ENCODE results near the gene BRSK1.

The BRSK1 gene

DNA sequence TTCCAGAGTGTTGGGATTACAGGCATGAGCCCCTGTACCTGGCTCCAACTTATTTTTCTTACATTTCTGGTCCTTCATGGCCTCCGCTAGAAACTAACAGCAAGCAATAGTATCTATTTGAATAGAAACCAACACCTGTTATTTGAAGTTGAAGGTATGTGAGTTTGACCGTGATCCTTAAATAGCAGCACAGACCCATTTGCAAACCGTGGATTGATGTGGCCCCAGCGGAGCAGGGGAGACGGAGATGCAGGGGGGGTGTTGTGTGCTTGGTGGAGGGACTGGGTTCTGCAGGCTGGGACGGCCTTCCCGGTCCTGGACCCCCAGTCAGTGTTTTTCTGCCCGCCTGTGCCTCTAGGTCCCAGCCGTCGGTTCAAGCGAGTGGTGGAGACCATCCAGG, 24.5 kb downstream of the BRSK1 start:
- DNase-seq (ENCODE audit: low spot score) = no peak
- Histone ChIP-seq H3K4me1 (ENCODE audit: control insufficient read depth in 2 of 2, insufficient read depth in 1 of 2, low read depth in 1 of 2, low read length in 2 of 2) (peaks cover 2 to 4% of the 10 kb centered on the region in 2 donors), H3K4me2 (ENCODE audit: insufficient read depth, low read length, poor library complexity, severe bottlenecking) (no peak overlapping the region), H3K18ac (ENCODE audit: low read length) (no peak overlapping the region), H4K91ac (ENCODE audit: low read depth, low read length, poor library complexity) (no peak overlapping the region), H3K27me3 (ENCODE audit: control insufficient read depth in 3 of 3, insufficient read depth in 3 of 3, low read depth in 1 of 3, low read length in 3 of 3) (no peaks in the 10 kb centered on the region), H3K23ac (ENCODE audit: low read depth, low read length, poor library complexity) (no peak overlapping the region), H3K36me3 (replicated peaks in 1 of 2; ENCODE audit: control insufficient read depth in 2 of 2, insufficient read depth in 2 of 2, low read length in 2 of 2) (peaks cover 51 to 78% of the 10 kb centered on the region in 2 donors), H3K27ac (replicated peaks; ENCODE audit: low read length) (no peak overlapping the region), H3K9ac (ENCODE audit: low read depth, low read length, poor library complexity) (no peak overlapping the region), H2AFZ (ENCODE audit: low read length) (no peak overlapping the region), H4K8ac (ENCODE audit: low read depth, low read length) (no peak overlapping the region), H2BK5ac (ENCODE audit: low read length) (no peak overlapping the region), H2AK5ac (ENCODE audit: low read depth, low read length) (no peak overlapping the region), H3K4ac (ENCODE audit: low read length) (no peak overlapping the region), H3K4me3 (ENCODE audit: low read length in 2 of 2) (no peak overlapping the region), H2BK15ac (ENCODE audit: low read length) (no peak overlapping the region), H3K9me3 (replicated peaks in 1 of 2; ENCODE audit: control insufficient read depth in 2 of 2, insufficient read depth in 1 of 2, low read depth in 1 of 2, low read length in 2 of 2) (peaks cover 2 to 5% of the 10 kb centered on the region in 2 donors), H2BK120ac (ENCODE audit: low read depth, low read length) (no peak overlapping the region), H2BK12ac (ENCODE audit: low read length) (no peak overlapping the region), H3K79me1 (ENCODE audit: low read depth, low read length) (no peaks in the 10 kb centered on the region), H3K14ac (ENCODE audit: low read length) (no peak overlapping the region)
- WGBS, 2 donors (ENCODE audit: extremely low coverage in 2 of 2, insufficient read length in 2 of 2, insufficient replicate concordance in 1 of 2) = no CpG with 5 or more reads among the region's 11 CpGs

DNA sequence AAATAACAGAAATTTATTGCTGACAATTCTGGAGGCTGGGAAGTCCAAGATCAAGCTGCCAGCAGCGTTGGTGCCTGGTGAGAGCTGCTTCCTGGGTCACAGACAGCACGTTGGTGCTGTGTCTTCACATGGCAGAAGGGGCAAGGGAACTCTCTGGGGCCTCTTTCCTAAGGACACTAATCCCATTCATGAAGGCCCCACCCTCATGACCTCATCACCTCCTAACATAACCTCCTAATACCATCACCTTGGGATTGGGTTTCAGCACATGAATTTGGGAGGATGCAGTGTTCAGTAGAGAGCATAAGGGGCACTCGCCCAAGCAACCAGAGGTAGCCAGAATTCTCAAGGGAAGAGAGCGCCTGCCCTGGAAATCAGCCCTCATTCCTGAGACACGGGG, 25.7 kb downstream of the BRSK1 start:
- Histone ChIP-seq H3K36me3 (replicated peaks in 1 of 2; ENCODE audit: control insufficient read depth in 2 of 2, insufficient read depth in 2 of 2, low read length in 2 of 2) (peaks cover 42 to 67% of the 10 kb centered on the region in 2 donors), H2BK12ac (ENCODE audit: low read length) (no peak overlapping the region), H2BK5ac (ENCODE audit: low read length) (no peak overlapping the region), H3K27me3 (ENCODE audit: control insufficient read depth in 3 of 3, insufficient read depth in 3 of 3, low read depth in 1 of 3, low read length in 3 of 3) (no peaks in the 10 kb centered on the region), H2BK15ac (ENCODE audit: low read length) (no peak overlapping the region), H3K9ac (ENCODE audit: low read depth, low read length, poor library complexity) (no peak overlapping the region), H3K23ac (ENCODE audit: low read depth, low read length, poor library complexity) (no peak overlapping the region), H3K4ac (ENCODE audit: low read length) (no peak overlapping the region), H2AK5ac (ENCODE audit: low read depth, low read length) (no peak overlapping the region), H3K18ac (ENCODE audit: low read length) (no peak overlapping the region), H4K91ac (ENCODE audit: low read depth, low read length, poor library complexity) (no peak overlapping the region), H3K4me1 (ENCODE audit: control insufficient read depth in 2 of 2, insufficient read depth in 1 of 2, low read depth in 1 of 2, low read length in 2 of 2) (peaks cover 2 to 4% of the 10 kb centered on the region in 2 donors), H3K14ac (ENCODE audit: low read length) (no peak overlapping the region), H3K9me3 (replicated peaks in 1 of 2; ENCODE audit: control insufficient read depth in 2 of 2, insufficient read depth in 1 of 2, low read depth in 1 of 2, low read length in 2 of 2) (peaks cover 2 to 5% of the 10 kb centered on the region in 2 donors), H2AFZ (ENCODE audit: low read length) (no peak overlapping the region), H3K79me1 (ENCODE audit: low read depth, low read length) (no peaks in the 10 kb centered on the region), H3K4me2 (ENCODE audit: insufficient read depth, low read length, poor library complexity, severe bottlenecking) (no peak overlapping the region), H4K8ac (ENCODE audit: low read depth, low read length) (no peak overlapping the region), H3K27ac (replicated peaks; ENCODE audit: low read length) (no peak overlapping the region), H2BK120ac (ENCODE audit: low read depth, low read length) (no peak overlapping the region), H3K4me3 (ENCODE audit: low read length in 2 of 2) (no peak overlapping the region)
- DNase-seq (ENCODE audit: low spot score) = no peak
- no CpG with 5 or more reads among the region's 5 CpGs for WGBS, 2 donors (ENCODE audit: extremely low coverage in 2 of 2, insufficient read length in 2 of 2, insufficient replicate concordance in 1 of 2)

DNA sequence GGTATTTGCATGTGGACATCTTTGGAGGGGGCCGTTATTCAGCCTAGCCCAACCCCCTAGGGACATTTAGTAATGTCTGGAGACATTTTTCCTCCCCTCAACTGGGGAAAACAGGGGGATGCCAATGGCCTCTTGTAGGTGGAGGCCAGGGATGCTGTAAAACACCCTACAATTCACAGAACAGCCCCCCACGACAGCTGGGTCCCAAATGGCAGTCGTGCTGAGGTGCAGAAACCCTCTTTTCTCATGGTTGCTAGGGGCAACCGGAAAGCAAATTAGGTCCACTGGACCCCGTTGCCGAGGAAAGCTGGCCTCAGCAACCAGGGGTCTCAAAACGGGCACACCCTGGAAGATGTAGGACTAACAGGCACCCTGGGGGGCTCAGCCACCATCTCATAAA, 26.7 kb downstream of the BRSK1 start:
- H3K23ac ChIP-seq (ENCODE audit: low read depth, low read length, poor library complexity) = no peak overlapping the region
- H2BK5ac ChIP-seq (ENCODE audit: low read length) = no peak overlapping the region
- no peak overlapping the region for H2AFZ ChIP-seq (ENCODE audit: low read length)
- H3K4me1 ChIP-seq (ENCODE audit: control insufficient read depth in 2 of 2, insufficient read depth in 1 of 2, low read depth in 1 of 2, low read length in 2 of 2) = peaks cover 2 to 4% of the 10 kb centered on the region in 2 donors
- no peak overlapping the region for H3K14ac ChIP-seq (ENCODE audit: low read length)
- H2BK12ac ChIP-seq (ENCODE audit: low read length) = peak overlapping the region; percentile 22
- H3K79me1 ChIP-seq (ENCODE audit: low read depth, low read length) = no peaks in the 10 kb centered on the region
- H3K27ac ChIP-seq (replicated peaks; ENCODE audit: low read length) = no peak overlapping the region
- DNase-seq (ENCODE audit: low spot score) = no peak
- no CpG with 5 or more reads among the region's 7 CpGs for WGBS, 2 donors (ENCODE audit: extremely low coverage in 2 of 2, insufficient read length in 2 of 2, insufficient replicate concordance in 1 of 2)
- H3K4ac ChIP-seq (ENCODE audit: low read length) = no peak overlapping the region
- no peaks in the 10 kb centered on the region for H3K27me3 ChIP-seq (ENCODE audit: control insufficient read depth in 3 of 3, insufficient read depth in 3 of 3, low read depth in 1 of 3, low read length in 3 of 3)
- no peak overlapping the region for H2AK5ac ChIP-seq (ENCODE audit: low read depth, low read length)
- H4K8ac ChIP-seq (ENCODE audit: low read depth, low read length) = peak overlapping the region; percentile 43
- H4K91ac ChIP-seq (ENCODE audit: low read depth, low read length, poor library complexity) = no peak overlapping the region
- no peak overlapping the region for H2BK15ac ChIP-seq (ENCODE audit: low read length)
- no peak overlapping the region for H3K4me3 ChIP-seq (ENCODE audit: low read length in 2 of 2)
- no peak overlapping the region for H3K18ac ChIP-seq (ENCODE audit: low read length)
- H3K9me3 ChIP-seq (replicated peaks in 1 of 2; ENCODE audit: control insufficient read depth in 2 of 2, insufficient read depth in 1 of 2, low read depth in 1 of 2, low read length in 2 of 2) = peaks cover 2 to 5% of the 10 kb centered on the region in 2 donors
- H3K36me3 ChIP-seq (replicated peaks in 1 of 2; ENCODE audit: control insufficient read depth in 2 of 2, insufficient read depth in 2 of 2, low read length in 2 of 2) = peaks cover 35 to 58% of the 10 kb centered on the region in 2 donors
- no peak overlapping the region for H2BK120ac ChIP-seq (ENCODE audit: low read depth, low read length)
- H3K9ac ChIP-seq (ENCODE audit: low read depth, low read length, poor library complexity) = no peak overlapping the region
- H3K4me2 ChIP-seq (ENCODE audit: insufficient read depth, low read length, poor library complexity, severe bottlenecking) = no peak overlapping the region

DNA sequence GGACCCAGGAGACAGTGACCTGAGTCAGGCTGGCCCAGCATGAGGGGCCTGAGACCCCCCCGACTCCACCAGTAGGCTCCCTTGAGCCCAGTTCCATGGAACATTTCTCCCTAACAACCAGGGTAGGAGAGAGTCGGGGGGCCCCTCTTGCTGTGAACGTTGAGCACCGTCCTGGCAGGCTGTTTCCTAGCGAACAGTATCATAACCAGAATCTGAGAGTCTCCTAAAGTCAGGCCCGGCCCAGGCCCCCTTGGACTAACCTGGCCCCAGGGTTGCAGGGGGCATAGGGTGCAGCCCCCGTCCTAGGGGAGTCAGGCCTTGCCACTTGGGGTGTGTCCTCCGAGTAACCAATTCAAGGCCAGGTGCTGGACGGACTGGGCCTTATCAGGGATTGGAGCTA, 27.6 kb downstream of the BRSK1 start:
- Histone ChIP-seq H3K4ac (ENCODE audit: low read length) (no peak overlapping the region), H3K23ac (ENCODE audit: low read depth, low read length, poor library complexity) (no peak overlapping the region), H2BK5ac (ENCODE audit: low read length) (peak overlapping the region; percentile 82), H2BK12ac (ENCODE audit: low read length) (no peak overlapping the region), H3K4me2 (ENCODE audit: insufficient read depth, low read length, poor library complexity, severe bottlenecking) (no peak overlapping the region), H3K27me3 (ENCODE audit: control insufficient read depth in 3 of 3, insufficient read depth in 3 of 3, low read depth in 1 of 3, low read length in 3 of 3) (no peaks in the 10 kb centered on the region), H3K79me1 (ENCODE audit: low read depth, low read length) (no peaks in the 10 kb centered on the region), H2BK120ac (ENCODE audit: low read depth, low read length) (no peak overlapping the region), H3K4me3 (ENCODE audit: low read length in 2 of 2) (no peak overlapping the region), H3K14ac (ENCODE audit: low read length) (no peak overlapping the region), H3K4me1 (ENCODE audit: control insufficient read depth in 2 of 2, insufficient read depth in 1 of 2, low read depth in 1 of 2, low read length in 2 of 2) (peaks cover 2 to 4% of the 10 kb centered on the region in 2 donors), H2BK15ac (ENCODE audit: low read length) (no peak overlapping the region), H3K36me3 (replicated peaks in 1 of 2; ENCODE audit: control insufficient read depth in 2 of 2, insufficient read depth in 2 of 2, low read length in 2 of 2) (peaks cover 26 to 49% of the 10 kb centered on the region in 2 donors), H3K18ac (ENCODE audit: low read length) (no peak overlapping the region), H2AK5ac (ENCODE audit: low read depth, low read length) (no peak overlapping the region), H3K9ac (ENCODE audit: low read depth, low read length, poor library complexity) (no peak overlapping the region), H4K8ac (ENCODE audit: low read depth, low read length) (no peak overlapping the region), H4K91ac (ENCODE audit: low read depth, low read length, poor library complexity) (no peak overlapping the region), H3K9me3 (replicated peaks in 1 of 2; ENCODE audit: control insufficient read depth in 2 of 2, insufficient read depth in 1 of 2, low read depth in 1 of 2, low read length in 2 of 2) (peaks cover 2 to 5% of the 10 kb centered on the region in 2 donors), H2AFZ (ENCODE audit: low read length) (no peak overlapping the region), H3K27ac (replicated peaks; ENCODE audit: low read length) (no peak overlapping the region)
- no peak for DNase-seq (ENCODE audit: low spot score)
- no CpG with 5 or more reads among the region's 9 CpGs for WGBS, 2 donors (ENCODE audit: extremely low coverage in 2 of 2, insufficient read length in 2 of 2, insufficient replicate concordance in 1 of 2)
